Limb (tissue), 2 donors: ENCODE results near the gene KLF13.

Experiments
- DNase-seq, 2 donors: peaks; one replicate each; pipeline ENCODE4 v3.0.0-alpha.2; 2016; ENCODE audit errors: extremely low spot score in 2 of 2

KLF13 gene

GRCh38 chr15:31332020-31332680, 5.5 kb downstream of the KLF13 start:
- DNase-seq: no peak

- no peak for DNase-seq
Measured at GRCh38 chr15:31332681-31333071, 6.0 kb downstream of the KLF13 start.

GRCh38 chr15:31333119-31333518, 6.5 kb downstream of the KLF13 start:
- DNase-seq: no peak

GRCh38 chr15:31333820-31334219, 7.2 kb downstream of the KLF13 start:
- DNase-seq: no peak

GRCh38 chr15:31335989-31336592, 9.5 kb downstream of the KLF13 start:
- no peak for DNase-seq

- no peak for DNase-seq
Measured at GRCh38 chr15:31336593-31337295, 10.1 kb downstream of the KLF13 start.

GRCh38 chr15:31337352-31338031, 10.9 kb downstream of the KLF13 start:
- no peak for DNase-seq

GRCh38 chr15:31338318-31338878, 11.8 kb downstream of the KLF13 start:
- no peak for DNase-seq

- peak; percentile 30 to 53 for DNase-seq
Measured at GRCh38 chr15:31338879-31339557, 12.4 kb downstream of the KLF13 start.

- no peak for DNase-seq
Measured at GRCh38 chr15:31339558-31339895, 12.9 kb downstream of the KLF13 start.

- DNase-seq: no peak
Measured at GRCh38 chr15:31340047-31340446, 13.4 kb downstream of the KLF13 start.

GRCh38 chr15:31340592-31340991, 14.0 kb downstream of the KLF13 start:
- no peak for DNase-seq

- no peak for DNase-seq
Measured at GRCh38 chr15:31341071-31341470, 14.4 kb downstream of the KLF13 start.

GRCh38 chr15:31341496-31342195, 15.0 kb downstream of the KLF13 start:
- no peak for DNase-seq

GRCh38 chr15:31342381-31342780, 15.7 kb downstream of the KLF13 start:
- no peak for DNase-seq

GRCh38 chr15:31342781-31343626, 16.4 kb downstream of the KLF13 start:
- no peak for DNase-seq

- DNase-seq: no peak
Measured at GRCh38 chr15:31343831-31344230, 17.2 kb downstream of the KLF13 start.

- DNase-seq: no peak
Measured at GRCh38 chr15:31344266-31344665, 17.6 kb downstream of the KLF13 start.

- DNase-seq: no peak
Measured at GRCh38 chr15:31344823-31345605, 18.4 kb downstream of the KLF13 start.
